ENCODE data around the gene ARID4B.
A peak's percentile ranks its signal among the peaks of the same experiment; 100 is the strongest.

ARID4B gene

DNA sequence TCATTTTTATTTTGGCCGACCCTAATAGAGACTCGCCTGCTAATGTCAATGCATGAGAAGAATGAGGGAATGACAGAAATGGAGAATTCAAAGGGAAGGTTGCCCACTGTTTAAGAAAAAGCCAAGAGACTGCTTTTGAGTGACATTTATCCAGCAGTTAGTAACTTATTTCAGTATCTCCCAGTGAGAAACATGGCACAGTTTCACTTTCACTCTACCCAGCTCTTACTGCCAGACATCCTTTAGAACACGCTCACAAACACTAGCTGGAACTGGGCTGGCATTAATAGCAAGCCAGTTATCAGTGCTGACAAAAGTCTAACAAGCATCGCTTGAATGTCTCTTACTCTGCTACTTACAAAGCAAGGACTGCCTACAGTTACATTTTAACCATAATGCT lies 8.9 kb upstream of the ARID4B start (continued):
- TF ChIP-seq ZNF658 (tag by site-specific recombination; IDR thresholded peaks at IDR 0.05) = no peak
- no peak for TF ChIP-seq ZNF610 (tag by site-specific recombination; IDR thresholded peaks at IDR 0.05; ENCODE audit: borderline replicate concordance)
- no peak for TF ChIP-seq ZNF404 (tag by site-specific recombination; IDR thresholded peaks at IDR 0.05)

- H3K27ac ChIP-seq (ENCODE audit: extremely low read depth, low read depth, low read length) = no peak overlapping the region
- H3K9me3 ChIP-seq (ENCODE audit: control insufficient read depth, insufficient read depth, low read depth, low read length) = no peaks in the 10 kb centered on the region
- POLR2A ChIA-PET = interaction anchor here (0.7 to 2.1 kb wide), 2 partner anchors 36 to 173 kb away, joined by 3 to 4 read pairs; partner anchors contain the start of genes B3GALNT2 and TBCE
- peaks cover 17% of the 10 kb centered on the region for H3K4me1 ChIP-seq (ENCODE audit: control insufficient read depth, insufficient read depth, low read length)
- CTCF ChIA-PET = interaction anchor here (0.6 to 4.5 kb wide), 4 partner anchors 11 to 85 kb away, joined by 3 to 42 read pairs (median 3); no protein-coding TSS in a partner anchor
- no peak for TF ChIP-seq ZNF24 (tag by site-specific recombination; IDR thresholded peaks at IDR 0.05)
- TF ChIP-seq ZNF148 (tag by site-specific recombination; IDR thresholded peaks at IDR 0.05; ENCODE audit: borderline replicate concordance) = no peak
- TF ChIP-seq ZNF133 (tag by site-specific recombination; IDR thresholded peaks at IDR 0.05) = no peak
- no peak for TF ChIP-seq ZNF521 (tag by site-specific recombination; IDR thresholded peaks at IDR 0.05)
- TF ChIP-seq ZNF23 (tag by site-specific recombination; IDR thresholded peaks at IDR 0.05; ENCODE audit: borderline replicate concordance) = no peak
- TF ChIP-seq ZNF391 (tag by site-specific recombination; IDR thresholded peaks at IDR 0.05; ENCODE audit: borderline replicate concordance, low read depth) = no peak
- TF ChIP-seq ZNF416 (tag by site-specific recombination; IDR thresholded peaks at IDR 0.05) = no peak
- TF ChIP-seq ZBTB7A (tag by site-specific recombination; IDR thresholded peaks at IDR 0.05; ENCODE audit: low read depth) = no peak
- no peak for TF ChIP-seq ZNF311 (tag by site-specific recombination; IDR thresholded peaks at IDR 0.05; ENCODE audit: borderline replicate concordance)
- TF ChIP-seq YY1 (tag by site-specific recombination; IDR thresholded peaks at IDR 0.05) = no peak
- TF ChIP-seq IKZF3 (tag by site-specific recombination; IDR thresholded peaks at IDR 0.05) = no peak
- peak overlapping the region; percentile 5; the same call in 1 of the 2 replicates for H3K4me3 ChIP-seq (ENCODE audit: low read depth, low read length)
- H3K36me3 ChIP-seq (ENCODE audit: control insufficient read depth in 2 of 2, insufficient read depth in 1 of 2, low read length in 2 of 2) = peaks cover 13 to 15% of the 10 kb centered on the region in 2 experiments; a peak in 2 of 3 replicates
Observed at GRCh38 chr1:235331401-235331800, 3.4 kb upstream of the ARID4B start.

DNA sequence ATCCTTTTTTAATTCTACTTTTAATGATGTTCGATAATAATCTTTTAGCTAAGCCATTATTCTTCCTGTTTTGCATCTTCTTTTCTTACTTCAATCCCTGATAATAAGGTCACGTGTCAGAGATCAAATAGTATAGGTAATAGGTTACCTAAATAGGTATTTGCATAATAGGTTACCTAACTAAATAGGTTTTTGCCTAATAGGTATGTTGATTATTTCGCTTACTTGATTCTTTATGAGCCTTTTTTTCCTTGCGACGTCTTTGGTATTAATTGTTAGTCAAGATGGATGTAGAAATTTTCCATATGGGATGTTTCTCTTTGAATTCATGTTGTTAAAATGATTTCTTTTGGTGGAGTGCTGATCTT lies 2.9 kb upstream of the ARID4B start:
- no peak overlapping the region for H3K27ac ChIP-seq (ENCODE audit: extremely low read depth, low read depth, low read length)
- H3K4me1 ChIP-seq (ENCODE audit: control insufficient read depth, insufficient read depth, low read length) = peaks cover 22% of the 10 kb centered on the region
- ChIA-PET CTCF (interaction anchor here (1.2 to 4.5 kb wide), 4 partner anchors 12 to 85 kb away, joined by 3 to 42 read pairs (median 3); no protein-coding TSS in a partner anchor), POLR2A (interaction anchor here (0.7 to 2.1 kb wide), 3 partner anchors 37 to 173 kb away, joined by 3 to 4 read pairs (median 3); partner anchors contain the start of genes B3GALNT2, RBM34 and TBCE)
- H3K4me3 ChIP-seq (ENCODE audit: low read depth, low read length) = peak overlapping the region; percentile 23; the same call in 1 of the 2 replicates
- no peaks in the 10 kb centered on the region for H3K9me3 ChIP-seq (ENCODE audit: control insufficient read depth, insufficient read depth, low read depth, low read length)
- H3K36me3 ChIP-seq (ENCODE audit: control insufficient read depth in 2 of 2, insufficient read depth in 1 of 2, low read length in 2 of 2) = peaks cover 10 to 13% of the 10 kb centered on the region in 2 experiments; a peak in 2 of 3 replicates
- no peak for TF ChIP-seq WT1 (tag by site-specific recombination; IDR thresholded peaks at IDR 0.05)
- TF ChIP-seq, protein P1, sequence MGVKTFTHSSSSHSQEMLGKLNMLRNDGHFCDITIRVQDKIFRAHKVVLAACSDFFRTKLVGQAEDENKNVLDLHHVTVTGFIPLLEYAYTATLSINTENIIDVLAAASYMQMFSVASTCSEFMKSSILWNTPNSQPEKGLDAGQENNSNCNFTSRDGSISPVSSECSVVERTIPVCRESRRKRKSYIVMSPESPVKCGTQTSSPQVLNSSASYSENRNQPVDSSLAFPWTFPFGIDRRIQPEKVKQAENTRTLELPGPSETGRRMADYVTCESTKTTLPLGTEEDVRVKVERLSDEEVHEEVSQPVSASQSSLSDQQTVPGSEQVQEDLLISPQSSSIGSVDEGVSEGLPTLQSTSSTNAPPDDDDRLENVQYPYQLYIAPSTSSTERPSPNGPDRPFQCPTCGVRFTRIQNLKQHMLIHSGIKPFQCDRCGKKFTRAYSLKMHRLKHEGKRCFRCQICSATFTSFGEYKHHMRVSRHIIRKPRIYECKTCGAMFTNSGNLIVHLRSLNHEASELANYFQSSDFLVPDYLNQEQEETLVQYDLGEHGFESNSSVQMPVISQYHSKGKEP (tag by site-specific recombination; IDR thresholded peaks at IDR 0.05) = no peak
- TF ChIP-seq FEZF1 (tag by site-specific recombination; IDR thresholded peaks at IDR 0.05) = no peak
- TF ChIP-seq ZNF449 (tag by site-specific recombination; IDR thresholded peaks at IDR 0.05) = no peak
- TF ChIP-seq ZNF280C (tag by site-specific recombination; IDR thresholded peaks at IDR 0.05) = no peak
- TF ChIP-seq KLF10 (tag by site-specific recombination; IDR thresholded peaks at IDR 0.05) = no peak
- TF ChIP-seq ZBTB7A (tag by site-specific recombination; IDR thresholded peaks at IDR 0.05; ENCODE audit: low read depth) = no peak
- TF ChIP-seq ZEB2 (tag by site-specific recombination; IDR thresholded peaks at IDR 0.05) = peak; percentile 54; the same call in 1 of the 2 replicates
- TF ChIP-seq ZNF624 (tag by site-specific recombination; IDR thresholded peaks at IDR 0.05) = no peak
- TF ChIP-seq ZNF701 (tag by site-specific recombination; IDR thresholded peaks at IDR 0.05) = no peak
- TF ChIP-seq SCRT2 (tag by site-specific recombination; IDR thresholded peaks at IDR 0.05) = peak; percentile 74; the same call in 1 of the 2 replicates
- TF ChIP-seq, protein P2, sequence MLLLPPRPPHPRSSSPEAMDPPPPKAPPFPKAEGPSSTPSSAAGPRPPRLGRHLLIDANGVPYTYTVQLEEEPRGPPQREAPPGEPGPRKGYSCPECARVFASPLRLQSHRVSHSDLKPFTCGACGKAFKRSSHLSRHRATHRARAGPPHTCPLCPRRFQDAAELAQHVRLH (tag by site-specific recombination; IDR thresholded peaks at IDR 0.05) = no peak
